GM23338 (cell line): ENCODE data around the gene CREBL2.

ENCODE experiments used
- CREB1 ChIP-seq: fragments of 250-450 bp; sonication (Bioruptor Pico); IDR thresholded peaks from 2 replicates; pipeline ENCODE4 v1.5.0; 2020; ENCODE audit warnings: low read depth, mild to moderate bottlenecking, moderate library complexity
- EZH2 ChIP-seq: fragments of 200-600 bp; sonication (generic); IDR thresholded peaks from one replicate; pipeline ENCODE4 v1.8.0; 2017; ENCODE audit warnings: antibody characterized with exemption, mild to moderate bottlenecking, low read depth; ENCODE audit not compliant: unreplicated experiment
- EZH2phosphoT487 ChIP-seq: fragments of 200-600 bp; sonication (generic); IDR thresholded peaks from one replicate; pipeline ENCODE4 v1.8.1; 2018; ENCODE audit warnings: antibody characterized with exemption; ENCODE audit not compliant: unreplicated experiment
- JUNB ChIP-seq: IDR thresholded peaks from one replicate; pipeline ENCODE4 v1.6.1; 2016; ENCODE audit warnings: antibody characterized with exemption; ENCODE audit not compliant: unreplicated experiment
- NANOG ChIP-seq: IDR thresholded peaks from 2 replicates; pipeline ENCODE4 v1.6.1; 2016; ENCODE audit warnings: antibody characterized with exemption, borderline replicate concordance
- POLR2AphosphoS5 ChIP-seq: IDR thresholded peaks from 2 replicates; pipeline ENCODE4 v1.6.1; 2016; ENCODE audit warnings: antibody characterized with exemption, low read depth
- STAT1 ChIP-seq: IDR thresholded peaks from one replicate; pipeline ENCODE4 v1.6.1; 2016; ENCODE audit warnings: antibody characterized with exemption; ENCODE audit not compliant: unreplicated experiment
- ZNF114 ChIP-seq: fragments of 250-450 bp; sonication (Bioruptor Pico); IDR thresholded peaks from 2 replicates; pipeline ENCODE4 v1.5.0; 2020; ENCODE audit warnings: mild to moderate bottlenecking, moderate library complexity
- ZNF331 ChIP-seq: fragments of 250-450 bp; sonication (Bioruptor Pico); IDR thresholded peaks from 2 replicates; pipeline ENCODE4 v1.5.0; 2020; ENCODE audit warnings: low read depth, mild to moderate bottlenecking, moderate library complexity
- TF ChIP-seq, protein P1 (sequence below), 2 experiments: fragments of 200-600 bp in 1 of 2; sonication (generic) in 1 of 2; conservative IDR thresholded peaks; 2 replicates each; pipeline versions ENCODE4 v1.5.1 to v1.6.1; 2016 to 2017; ENCODE audit warnings: antibody characterized with exemption in 2 of 2, low read depth in 2 of 2, mild to moderate bottlenecking in 2 of 2, moderate library complexity in 1 of 2
- TF ChIP-seq, protein P2 (sequence below): IDR thresholded peaks from 2 replicates; pipeline ENCODE4 v1.6.1; 2016; ENCODE audit warnings: antibody characterized with exemption
- TF ChIP-seq, protein P3 (sequence below): IDR thresholded peaks from one replicate; pipeline ENCODE4 v1.6.1; 2018; ENCODE audit warnings: antibody characterized with exemption; ENCODE audit not compliant: unreplicated experiment
- TF ChIP-seq, protein P4 (sequence below): fragments of 250-450 bp; sonication (Bioruptor Pico); IDR thresholded peaks from 2 replicates; pipeline ENCODE4 v1.5.0; 2020; ENCODE audit warnings: mild to moderate bottlenecking, moderate library complexity

DNA sequence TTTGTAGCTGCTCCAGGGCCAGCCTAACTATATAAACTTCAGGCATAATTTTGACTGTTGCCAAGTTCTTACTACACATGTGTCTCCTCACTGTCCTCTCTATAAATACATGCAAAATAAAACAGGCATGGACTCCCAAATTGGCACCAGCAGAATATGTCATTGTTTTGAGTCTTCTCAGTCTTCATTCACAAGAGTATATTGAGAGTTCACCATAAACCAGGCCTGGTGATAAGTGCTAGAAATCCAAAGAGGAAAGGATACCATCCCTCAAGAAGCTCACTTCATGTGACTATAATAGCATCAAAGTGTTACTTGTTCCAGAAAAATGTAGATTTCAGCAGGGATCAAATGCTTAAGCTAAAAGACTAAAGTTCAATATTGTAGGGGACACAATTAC lies 70.6 kb downstream of the CREBL2 start:
- TF ChIP-seq, protein P1, sequence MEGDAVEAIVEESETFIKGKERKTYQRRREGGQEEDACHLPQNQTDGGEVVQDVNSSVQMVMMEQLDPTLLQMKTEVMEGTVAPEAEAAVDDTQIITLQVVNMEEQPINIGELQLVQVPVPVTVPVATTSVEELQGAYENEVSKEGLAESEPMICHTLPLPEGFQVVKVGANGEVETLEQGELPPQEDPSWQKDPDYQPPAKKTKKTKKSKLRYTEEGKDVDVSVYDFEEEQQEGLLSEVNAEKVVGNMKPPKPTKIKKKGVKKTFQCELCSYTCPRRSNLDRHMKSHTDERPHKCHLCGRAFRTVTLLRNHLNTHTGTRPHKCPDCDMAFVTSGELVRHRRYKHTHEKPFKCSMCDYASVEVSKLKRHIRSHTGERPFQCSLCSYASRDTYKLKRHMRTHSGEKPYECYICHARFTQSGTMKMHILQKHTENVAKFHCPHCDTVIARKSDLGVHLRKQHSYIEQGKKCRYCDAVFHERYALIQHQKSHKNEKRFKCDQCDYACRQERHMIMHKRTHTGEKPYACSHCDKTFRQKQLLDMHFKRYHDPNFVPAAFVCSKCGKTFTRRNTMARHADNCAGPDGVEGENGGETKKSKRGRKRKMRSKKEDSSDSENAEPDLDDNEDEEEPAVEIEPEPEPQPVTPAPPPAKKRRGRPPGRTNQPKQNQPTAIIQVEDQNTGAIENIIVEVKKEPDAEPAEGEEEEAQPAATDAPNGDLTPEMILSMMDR (conservative IDR thresholded peaks at IDR 0.05; ENCODE audit: low read depth in 2 of 2), result no peak
- TF ChIP-seq, protein P2, sequence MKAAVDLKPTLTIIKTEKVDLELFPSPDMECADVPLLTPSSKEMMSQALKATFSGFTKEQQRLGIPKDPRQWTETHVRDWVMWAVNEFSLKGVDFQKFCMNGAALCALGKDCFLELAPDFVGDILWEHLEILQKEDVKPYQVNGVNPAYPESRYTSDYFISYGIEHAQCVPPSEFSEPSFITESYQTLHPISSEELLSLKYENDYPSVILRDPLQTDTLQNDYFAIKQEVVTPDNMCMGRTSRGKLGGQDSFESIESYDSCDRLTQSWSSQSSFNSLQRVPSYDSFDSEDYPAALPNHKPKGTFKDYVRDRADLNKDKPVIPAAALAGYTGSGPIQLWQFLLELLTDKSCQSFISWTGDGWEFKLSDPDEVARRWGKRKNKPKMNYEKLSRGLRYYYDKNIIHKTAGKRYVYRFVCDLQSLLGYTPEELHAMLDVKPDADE, result no peak
- no peak for TF ChIP-seq ZNF114 (CRISPR knock-in tag)
- TF ChIP-seq, protein P3, sequence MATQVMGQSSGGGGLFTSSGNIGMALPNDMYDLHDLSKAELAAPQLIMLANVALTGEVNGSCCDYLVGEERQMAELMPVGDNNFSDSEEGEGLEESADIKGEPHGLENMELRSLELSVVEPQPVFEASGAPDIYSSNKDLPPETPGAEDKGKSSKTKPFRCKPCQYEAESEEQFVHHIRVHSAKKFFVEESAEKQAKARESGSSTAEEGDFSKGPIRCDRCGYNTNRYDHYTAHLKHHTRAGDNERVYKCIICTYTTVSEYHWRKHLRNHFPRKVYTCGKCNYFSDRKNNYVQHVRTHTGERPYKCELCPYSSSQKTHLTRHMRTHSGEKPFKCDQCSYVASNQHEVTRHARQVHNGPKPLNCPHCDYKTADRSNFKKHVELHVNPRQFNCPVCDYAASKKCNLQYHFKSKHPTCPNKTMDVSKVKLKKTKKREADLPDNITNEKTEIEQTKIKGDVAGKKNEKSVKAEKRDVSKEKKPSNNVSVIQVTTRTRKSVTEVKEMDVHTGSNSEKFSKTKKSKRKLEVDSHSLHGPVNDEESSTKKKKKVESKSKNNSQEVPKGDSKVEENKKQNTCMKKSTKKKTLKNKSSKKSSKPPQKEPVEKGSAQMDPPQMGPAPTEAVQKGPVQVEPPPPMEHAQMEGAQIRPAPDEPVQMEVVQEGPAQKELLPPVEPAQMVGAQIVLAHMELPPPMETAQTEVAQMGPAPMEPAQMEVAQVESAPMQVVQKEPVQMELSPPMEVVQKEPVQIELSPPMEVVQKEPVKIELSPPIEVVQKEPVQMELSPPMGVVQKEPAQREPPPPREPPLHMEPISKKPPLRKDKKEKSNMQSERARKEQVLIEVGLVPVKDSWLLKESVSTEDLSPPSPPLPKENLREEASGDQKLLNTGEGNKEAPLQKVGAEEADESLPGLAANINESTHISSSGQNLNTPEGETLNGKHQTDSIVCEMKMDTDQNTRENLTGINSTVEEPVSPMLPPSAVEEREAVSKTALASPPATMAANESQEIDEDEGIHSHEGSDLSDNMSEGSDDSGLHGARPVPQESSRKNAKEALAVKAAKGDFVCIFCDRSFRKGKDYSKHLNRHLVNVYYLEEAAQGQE, result no peak
- no peak for TF ChIP-seq EZH2
- no peak for TF ChIP-seq EZH2phosphoT487
- no peak for TF ChIP-seq POLR2AphosphoS5
- TF ChIP-seq JUNB, result no peak
- TF ChIP-seq CREB1 (CRISPR knock-in tag), result no peak
- no peak for TF ChIP-seq NANOG
- TF ChIP-seq STAT1, result no peak
- no peak for TF ChIP-seq ZNF331
- TF ChIP-seq, protein P4, sequence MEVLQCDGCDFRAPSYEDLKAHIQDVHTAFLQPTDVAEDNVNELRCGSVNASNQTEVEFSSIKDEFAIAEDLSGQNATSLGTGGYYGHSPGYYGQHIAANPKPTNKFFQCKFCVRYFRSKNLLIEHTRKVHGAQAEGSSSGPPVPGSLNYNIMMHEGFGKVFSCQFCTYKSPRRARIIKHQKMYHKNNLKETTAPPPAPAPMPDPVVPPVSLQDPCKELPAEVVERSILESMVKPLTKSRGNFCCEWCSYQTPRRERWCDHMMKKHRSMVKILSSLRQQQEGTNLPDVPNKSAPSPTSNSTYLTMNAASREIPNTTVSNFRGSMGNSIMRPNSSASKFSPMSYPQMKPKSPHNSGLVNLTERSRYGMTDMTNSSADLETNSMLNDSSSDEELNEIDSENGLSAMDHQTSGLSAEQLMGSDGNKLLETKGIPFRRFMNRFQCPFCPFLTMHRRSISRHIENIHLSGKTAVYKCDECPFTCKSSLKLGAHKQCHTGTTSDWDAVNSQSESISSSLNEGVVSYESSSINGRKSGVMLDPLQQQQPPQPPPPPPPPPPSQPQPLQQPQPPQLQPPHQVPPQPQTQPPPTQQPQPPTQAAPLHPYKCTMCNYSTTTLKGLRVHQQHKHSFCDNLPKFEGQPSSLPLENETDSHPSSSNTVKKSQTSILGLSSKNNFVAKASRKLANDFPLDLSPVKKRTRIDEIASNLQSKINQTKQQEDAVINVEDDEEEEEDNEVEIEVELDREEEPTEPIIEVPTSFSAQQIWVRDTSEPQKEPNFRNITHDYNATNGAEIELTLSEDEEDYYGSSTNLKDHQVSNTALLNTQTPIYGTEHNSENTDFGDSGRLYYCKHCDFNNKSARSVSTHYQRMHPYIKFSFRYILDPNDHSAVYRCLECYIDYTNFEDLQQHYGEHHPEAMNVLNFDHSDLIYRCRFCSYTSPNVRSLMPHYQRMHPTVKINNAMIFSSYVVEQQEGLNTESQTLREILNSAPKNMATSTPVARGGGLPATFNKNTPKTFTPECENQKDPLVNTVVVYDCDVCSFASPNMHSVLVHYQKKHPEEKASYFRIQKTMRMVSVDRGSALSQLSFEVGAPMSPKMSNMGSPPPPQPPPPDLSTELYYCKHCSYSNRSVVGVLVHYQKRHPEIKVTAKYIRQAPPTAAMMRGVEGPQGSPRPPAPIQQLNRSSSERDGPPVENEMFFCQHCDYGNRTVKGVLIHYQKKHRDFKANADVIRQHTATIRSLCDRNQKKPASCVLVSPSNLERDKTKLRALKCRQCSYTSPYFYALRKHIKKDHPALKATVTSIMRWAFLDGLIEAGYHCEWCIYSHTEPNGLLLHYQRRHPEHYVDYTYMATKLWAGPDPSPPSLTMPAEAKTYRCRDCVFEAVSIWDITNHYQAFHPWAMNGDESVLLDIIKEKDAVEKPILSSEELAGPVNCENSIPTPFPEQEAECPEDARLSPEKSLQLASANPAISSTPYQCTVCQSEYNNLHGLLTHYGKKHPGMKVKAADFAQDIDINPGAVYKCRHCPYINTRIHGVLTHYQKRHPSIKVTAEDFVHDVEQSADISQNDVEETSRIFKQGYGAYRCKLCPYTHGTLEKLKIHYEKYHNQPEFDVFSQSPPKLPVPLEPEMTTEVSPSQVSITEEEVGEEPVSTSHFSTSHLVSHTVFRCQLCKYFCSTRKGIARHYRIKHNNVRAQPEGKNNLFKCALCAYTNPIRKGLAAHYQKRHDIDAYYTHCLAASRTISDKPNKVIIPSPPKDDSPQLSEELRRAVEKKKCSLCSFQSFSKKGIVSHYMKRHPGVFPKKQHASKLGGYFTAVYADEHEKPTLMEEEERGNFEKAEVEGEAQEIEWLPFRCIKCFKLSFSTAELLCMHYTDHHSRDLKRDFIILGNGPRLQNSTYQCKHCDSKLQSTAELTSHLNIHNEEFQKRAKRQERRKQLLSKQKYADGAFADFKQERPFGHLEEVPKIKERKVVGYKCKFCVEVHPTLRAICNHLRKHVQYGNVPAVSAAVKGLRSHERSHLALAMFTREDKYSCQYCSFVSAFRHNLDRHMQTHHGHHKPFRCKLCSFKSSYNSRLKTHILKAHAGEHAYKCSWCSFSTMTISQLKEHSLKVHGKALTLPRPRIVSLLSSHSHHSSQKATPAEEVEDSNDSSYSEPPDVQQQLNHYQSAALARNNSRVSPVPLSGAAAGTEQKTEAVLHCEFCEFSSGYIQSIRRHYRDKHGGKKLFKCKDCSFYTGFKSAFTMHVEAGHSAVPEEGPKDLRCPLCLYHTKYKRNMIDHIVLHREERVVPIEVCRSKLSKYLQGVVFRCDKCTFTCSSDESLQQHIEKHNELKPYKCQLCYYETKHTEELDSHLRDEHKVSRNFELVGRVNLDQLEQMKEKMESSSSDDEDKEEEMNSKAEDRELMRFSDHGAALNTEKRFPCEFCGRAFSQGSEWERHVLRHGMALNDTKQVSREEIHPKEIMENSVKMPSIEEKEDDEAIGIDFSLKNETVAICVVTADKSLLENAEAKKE (CRISPR knock-in tag), result no peak
